Nephron progenitor cell (in vitro differentiated cells): ENCODE data around the gene POLD4.

Experiments
- DNase-seq: peaks from one replicate; pipeline ENCODE4 v3.0.0; 2021
- H3K27ac Mint-ChIP-seq: 2 replicates; pipeline ENCODE4 v1.8.0; 2021; ENCODE audit warnings: mild to moderate bottlenecking, moderate library complexity, mixed read lengths
- H3K27me3 Mint-ChIP-seq: 2 replicates; pipeline ENCODE4 v1.8.0; 2021; ENCODE audit warnings: mild to moderate bottlenecking, low read depth, mixed read lengths; ENCODE audit not compliant: poor library complexity
- H3K36me3 Mint-ChIP-seq: 2 replicates; pipeline ENCODE4 v1.8.0; 2021; ENCODE audit warnings: low read depth, mixed read lengths
- H3K4me1 Mint-ChIP-seq: 2 replicates; pipeline ENCODE4 v1.8.0; 2021; ENCODE audit warnings: mixed read lengths
- H3K4me3 Mint-ChIP-seq: 2 replicates; pipeline ENCODE4 v1.8.0; 2021; ENCODE audit warnings: mild to moderate bottlenecking, moderate library complexity, mixed read lengths
- H3K9me3 Mint-ChIP-seq: 2 replicates; pipeline ENCODE4 v1.8.0; 2021; ENCODE audit warnings: mild to moderate bottlenecking, moderate library complexity, mixed read lengths
- CTCF ChIP-seq: fragments of 200-600 bp; sonication (generic); IDR thresholded peaks from 2 replicates; pipeline ENCODE4 v1.5.0; 2021; ENCODE audit warnings: antibody characterized with exemption

POLD4 gene

GRCh38 chr11:67351275-67352005, 1.9 kb downstream of the POLD4 start:
- Mint-ChIP-seq H3K27ac (peak overlapping the region; percentile 54), H3K27me3 (peaks cover 9% of the 10 kb centered on the region), H3K9me3 (no peaks in the 10 kb centered on the region), H3K36me3 (no peaks in the 10 kb centered on the region), H3K4me3 (peak overlapping the region; percentile 61), H3K4me1 (peaks cover 62% of the 10 kb centered on the region)
- DNase-seq = peak; percentile 64
- peak; percentile 91 for TF ChIP-seq CTCF

DNA sequence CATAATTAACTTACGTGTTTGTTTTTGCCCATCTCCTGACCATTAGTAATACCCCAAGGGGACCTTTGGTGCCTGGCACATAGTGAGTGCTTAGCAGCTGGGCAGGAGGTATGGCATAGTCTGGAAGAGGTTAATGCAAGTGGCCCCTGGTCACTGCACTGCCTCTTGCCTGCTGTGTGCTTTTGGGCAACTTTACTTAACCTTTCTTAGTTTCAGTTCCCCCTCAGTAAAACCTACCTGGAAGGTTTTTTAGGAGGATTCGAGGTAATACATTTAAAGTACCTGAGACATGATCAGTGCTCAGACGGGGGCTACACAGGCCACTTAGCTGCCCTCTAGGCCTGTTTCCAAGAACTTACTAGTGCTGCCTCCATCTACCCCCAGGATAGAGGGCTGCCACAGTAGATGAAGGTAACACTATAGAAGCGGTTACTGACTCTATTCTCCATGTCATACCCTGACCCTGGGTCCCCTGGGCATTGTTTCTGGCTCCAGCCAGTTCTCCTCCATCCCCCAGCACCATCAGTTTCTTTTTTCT, 3.3 kb downstream of the POLD4 start:
- no peak overlapping the region for H3K27ac Mint-ChIP-seq
- peaks cover 9% of the 10 kb centered on the region for H3K27me3 Mint-ChIP-seq
- H3K36me3 Mint-ChIP-seq = no peaks in the 10 kb centered on the region
- DNase-seq = no peak
- H3K4me1 Mint-ChIP-seq = peaks cover 57% of the 10 kb centered on the region
- H3K4me3 Mint-ChIP-seq = no peak overlapping the region
- H3K9me3 Mint-ChIP-seq = no peaks in the 10 kb centered on the region
- TF ChIP-seq CTCF = no peak

DNA sequence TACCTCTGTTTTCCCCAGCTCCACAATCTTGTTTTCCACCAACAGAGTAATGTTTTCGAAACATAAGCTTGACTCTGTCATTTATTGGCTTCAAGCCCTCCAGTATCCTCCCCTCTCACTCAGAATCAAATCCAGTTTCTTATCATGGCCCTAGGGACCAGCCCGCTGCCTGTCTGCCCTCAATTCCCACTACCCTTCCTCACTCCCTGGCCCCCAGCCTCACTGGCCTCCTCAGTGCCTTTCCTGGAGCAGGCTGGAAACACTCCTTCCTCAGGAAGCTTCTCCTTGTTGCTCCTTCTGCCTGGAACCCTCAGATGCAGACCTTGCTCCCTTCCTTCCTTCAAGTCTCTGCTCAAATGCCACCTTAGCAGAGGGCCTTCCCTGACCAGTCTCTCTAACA, 3.9 kb downstream of the POLD4 start:
- TF ChIP-seq CTCF = no peak
- H3K4me1 Mint-ChIP-seq = peaks cover 52% of the 10 kb centered on the region
- no peak overlapping the region for H3K4me3 Mint-ChIP-seq
- peaks cover 9% of the 10 kb centered on the region for H3K27me3 Mint-ChIP-seq
- DNase-seq = no peak
- peak overlapping the region; percentile 21 for H3K27ac Mint-ChIP-seq
- no peaks in the 10 kb centered on the region for H3K36me3 Mint-ChIP-seq
- H3K9me3 Mint-ChIP-seq = no peaks in the 10 kb centered on the region

DNA sequence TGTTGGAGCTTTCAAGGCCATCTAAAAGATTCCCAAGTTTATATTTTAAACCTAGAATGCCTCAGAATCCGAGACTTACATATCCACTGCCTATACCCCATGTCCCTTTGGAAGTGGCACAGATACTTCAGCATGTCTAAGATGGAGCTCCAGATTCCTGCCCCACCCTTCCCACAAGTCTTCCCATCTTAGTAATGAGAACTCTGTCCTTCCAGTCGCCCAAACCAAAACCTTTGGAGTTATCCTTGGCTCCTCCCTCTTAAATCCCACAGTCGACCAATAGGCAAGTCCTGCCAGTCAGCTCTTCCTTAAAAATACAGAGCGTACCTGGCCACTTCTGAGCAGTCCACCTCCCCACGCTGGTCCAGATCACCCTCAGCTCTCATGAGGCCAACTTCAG, 4.3 kb downstream of the POLD4 start:
- TF ChIP-seq CTCF = no peak
- H3K27me3 Mint-ChIP-seq = peaks cover 9% of the 10 kb centered on the region
- no peaks in the 10 kb centered on the region for H3K36me3 Mint-ChIP-seq
- peaks cover 47% of the 10 kb centered on the region for H3K4me1 Mint-ChIP-seq
- H3K9me3 Mint-ChIP-seq = no peaks in the 10 kb centered on the region
- H3K4me3 Mint-ChIP-seq = no peak overlapping the region
- DNase-seq = no peak
- H3K27ac Mint-ChIP-seq = no peak overlapping the region

GRCh38 chr11:67347964-67348749, 5.2 kb downstream of the POLD4 start:
- no peak for TF ChIP-seq CTCF
- peak overlapping the region; percentile 69 for H3K27ac Mint-ChIP-seq
- DNase-seq = no peak

More at GRCh38 chr11:67347964-67348749, 5.2 kb downstream of the POLD4 start:
- Mint-ChIP-seq H3K4me1 (peaks cover 40% of the 10 kb centered on the region), H3K4me3 (peak overlapping the region; percentile 44), H3K9me3 (no peaks in the 10 kb centered on the region), H3K36me3 (no peaks in the 10 kb centered on the region), H3K27me3 (peaks cover 9% of the 10 kb centered on the region)
